H1 (cell line): ENCODE measurements around the gene SLC3A2. TPM values are rescaled to one million over a fixed set of nuclear protein-coding genes. Genes with fewer than 3 reads are reported as not detected.

ENCODE experiments used
- CTCF ChIA-PET: fragments of 300-600 bp; sonication (Branson Sonifier 250); formaldehyde crosslinking; loops from one replicate; lab custom pipeline; 2021; ENCODE audit not compliant: partially characterized antibody; lab: Charles Lee
- POLR2A ChIA-PET: fragments of 300-600 bp; sonication (Branson Sonifier 250); formaldehyde crosslinking; loops from one replicate; lab custom pipeline; 2021; ENCODE audit warnings: inconsistent platforms; ENCODE audit not compliant: partially characterized antibody; lab: Charles Lee
- DNase-seq, 2 experiments: peaks; one replicate each; pipeline versions ENCODE4 v3.0.0 to v3.0.0-alpha.2; 2010 to 2022; ENCODE audit warnings: low spot score in 2 of 2, low read depth in 1 of 2, mixed read lengths in 1 of 2
- FAIRE-seq: peaks from 2 replicates; lab custom pipeline; 2011; peaks lifted over from hg19 to GRCh38; lab: Jason Lieb, UNC
- H2AFZ ChIP-seq: 2 replicates; pipeline ENCODE4 v1.8.1; 2012; ENCODE audit warnings: low read length, inconsistent platforms
- H2AK5ac ChIP-seq: 2 replicates; pipeline ENCODE4 v1.6.1; 2013; ENCODE audit warnings: low read depth, low read length
- H2BK120ac ChIP-seq: replicated peaks from 2 replicates; pipeline ENCODE3; 2013; ENCODE audit warnings: low read depth, low read length, inconsistent platforms
- H2BK12ac ChIP-seq: 2 replicates; pipeline ENCODE4 v1.6.1; 2013; ENCODE audit warnings: low read depth, low read length
- H2BK15ac ChIP-seq: 2 replicates; pipeline ENCODE4 v1.6.1; 2013; ENCODE audit warnings: low read length
- H2BK20ac ChIP-seq: 2 replicates; pipeline ENCODE4 v1.6.1; 2013; ENCODE audit warnings: low read length
- H2BK5ac ChIP-seq: 2 replicates; pipeline ENCODE4 v1.6.1; 2013; ENCODE audit warnings: low read depth, low read length
- H3K14ac ChIP-seq: 2 replicates; pipeline ENCODE4 v1.6.1; 2013; ENCODE audit warnings: inconsistent platforms; ENCODE audit not compliant: insufficient read length
- H3K18ac ChIP-seq: 2 replicates; pipeline ENCODE4 v1.6.1; 2013; ENCODE audit warnings: low read length; ENCODE audit errors: extremely low read depth
- H3K23ac ChIP-seq: 2 replicates; pipeline ENCODE4 v1.6.1; 2013; ENCODE audit warnings: inconsistent platforms; ENCODE audit not compliant: insufficient read length
- H3K23me2 ChIP-seq: 2 replicates; pipeline ENCODE4 v1.6.1; 2013; ENCODE audit warnings: low read depth, low read length
- H3K27ac ChIP-seq: 2 replicates; pipeline ENCODE4 v1.6.1; 2011; ENCODE audit warnings: low read depth, low read length, inconsistent platforms
- H3K27me3 ChIP-seq, 4 experiments: replicated peaks in 1 of 4; 1 replicate in 1 of 4; 2 replicates in 3 of 4; pipeline versions ENCODE4 v1.6.1 to v1.8.1; 2011 to 2013; ENCODE audit warnings: low read length in 3 of 4, mild to moderate bottlenecking in 3 of 4, inconsistent platforms in 2 of 4, mixed read lengths in 2 of 4, moderate library complexity in 1 of 4; ENCODE audit not compliant: control insufficient read depth in 3 of 4, insufficient read depth in 3 of 4; ENCODE audit errors: extremely low read depth in 1 of 4
- H3K36me3 ChIP-seq, 4 experiments: 2 replicates each; pipeline versions ENCODE4 v1.6.1 to v1.8.1; 2011 to 2013; ENCODE audit warnings: mild to moderate bottlenecking in 4 of 4, low read length in 3 of 4, moderate library complexity in 2 of 4, control low read depth in 1 of 4, inconsistent platforms in 1 of 4; ENCODE audit not compliant: insufficient read depth in 4 of 4, control insufficient read depth in 2 of 4
- H3K4ac ChIP-seq: replicated peaks from 2 replicates; pipeline ENCODE3; 2013; ENCODE audit warnings: low read length, low read depth, mixed read lengths, inconsistent platforms; ENCODE audit not compliant: insufficient read length
- H3K4me1 ChIP-seq, 4 experiments: replicated peaks in 1 of 4; 1 replicate in 1 of 4; 2 replicates in 3 of 4; pipeline versions ENCODE4 v1.6.1 to v1.8.1; 2011 to 2013; ENCODE audit warnings: low read length in 3 of 4, inconsistent platforms in 2 of 4, mixed read lengths in 1 of 4; ENCODE audit not compliant: insufficient read depth in 4 of 4, control insufficient read depth in 3 of 4
- H3K4me2 ChIP-seq, 2 experiments: 2 replicates each; pipeline versions ENCODE4 v1.6.1 to v1.8.1; 2011 to 2013; ENCODE audit warnings: low read depth in 2 of 2, low read length in 2 of 2, control low read depth in 1 of 2, inconsistent platforms in 1 of 2, mild to moderate bottlenecking in 1 of 2; ENCODE audit not compliant: insufficient read depth in 1 of 2
- H3K4me3 ChIP-seq, 4 experiments: fragments of 200-600, 300-600 bp in 1 of 4; sonication (generic), shearing (Covaris generic), sonication (Bioruptor Twin) in 1 of 4; 2 replicates each; pipeline versions ENCODE4 v1.5.1 to v1.8.1; 2011 to 2016; ENCODE audit warnings: low read length in 4 of 4, low read depth in 3 of 4, control low read depth in 2 of 4, inconsistent platforms in 2 of 4, mild to moderate bottlenecking in 2 of 4, mixed read lengths in 1 of 4, moderate library complexity in 1 of 4; ENCODE audit not compliant: insufficient read depth in 2 of 4; ENCODE audit errors: extremely low read depth in 1 of 4
- H3K56ac ChIP-seq: replicated peaks from 2 replicates; pipeline ENCODE3; 2013; ENCODE audit warnings: low read depth, mild to moderate bottlenecking, mixed read lengths, low read length, inconsistent platforms; ENCODE audit not compliant: insufficient read length
- H3K79me1 ChIP-seq: 2 replicates; pipeline ENCODE4 v1.6.1; 2013; ENCODE audit warnings: low read depth, low read length, control low read depth
- H3K79me2 ChIP-seq, 2 experiments: 2 replicates each; pipeline versions ENCODE4 v1.6.1 to v1.8.1; 2012 to 2013; ENCODE audit warnings: low read length in 2 of 2, mild to moderate bottlenecking in 2 of 2, inconsistent platforms in 1 of 2; ENCODE audit not compliant: insufficient read depth in 2 of 2, control insufficient read depth in 1 of 2
- H3K9ac ChIP-seq, 4 experiments: replicated peaks in 1 of 4; 1 replicate in 1 of 4; 2 replicates in 3 of 4; pipeline versions ENCODE4 v1.6.1 to v1.8.1; 2011 to 2013; ENCODE audit warnings: low read depth in 3 of 4, low read length in 3 of 4, control low read depth in 2 of 4, mild to moderate bottlenecking in 2 of 4, moderate library complexity in 2 of 4, inconsistent platforms in 1 of 4; ENCODE audit errors: extremely low read depth in 1 of 4
- H3K9me3 ChIP-seq, 2 experiments: 2 replicates each; pipeline versions ENCODE4 v1.6.1 to v1.8.1; 2012 to 2013; ENCODE audit warnings: mild to moderate bottlenecking in 2 of 2, moderate library complexity in 2 of 2, control low read depth in 1 of 2, inconsistent platforms in 1 of 2, low read depth in 1 of 2, low read length in 1 of 2, mixed read lengths in 1 of 2; ENCODE audit not compliant: insufficient read depth in 2 of 2
- H4K20me1 ChIP-seq, 2 experiments: replicated peaks in 1 of 2; 2 replicates each; pipeline versions ENCODE3 to v1.8.1; 2011 to 2013; ENCODE audit warnings: inconsistent platforms in 2 of 2, low read length in 2 of 2, mild to moderate bottlenecking in 1 of 2; ENCODE audit not compliant: insufficient read depth in 2 of 2, control insufficient read depth in 1 of 2
- H4K5ac ChIP-seq: 2 replicates; pipeline ENCODE4 v1.6.1; 2013; ENCODE audit warnings: low read length, low read depth, mixed read lengths, inconsistent platforms; ENCODE audit not compliant: insufficient read length
- H4K8ac ChIP-seq: 2 replicates; pipeline ENCODE4 v1.8.0; 2013; ENCODE audit warnings: mild to moderate bottlenecking, moderate library complexity, low read length, inconsistent platforms; ENCODE audit not compliant: insufficient read depth; ENCODE audit errors: extremely low read depth
- H4K91ac ChIP-seq: replicated peaks from 2 replicates; pipeline ENCODE3; 2013; ENCODE audit warnings: low read length, mixed read lengths, inconsistent platforms; ENCODE audit not compliant: insufficient read length
- BCL11A ChIP-seq, 2 experiments: IDR thresholded peaks; one replicate each; pipeline ENCODE4 v1.6.1; 2011; ENCODE audit warnings: low read depth in 2 of 2, low read length in 2 of 2, mild to moderate bottlenecking in 2 of 2
- CHD1 ChIP-seq: IDR thresholded peaks from 2 replicates; pipeline ENCODE4 v1.6.1; 2012; ENCODE audit warnings: low read depth, low read length, improper control_type of control experiment
- CTBP2 ChIP-seq: IDR thresholded peaks from 2 replicates; pipeline ENCODE4 v1.7.0; 2011; ENCODE audit warnings: borderline replicate concordance, mild to moderate bottlenecking, moderate library complexity, mixed read lengths, low read length; ENCODE audit not compliant: insufficient read depth, insufficient read length
- EP300 ChIP-seq, 2 experiments: IDR thresholded peaks; 1 replicate in 1 of 2; 2 replicates in 1 of 2; pipeline ENCODE4 v1.6.1; 2011 to 2012; ENCODE audit warnings: low read depth in 2 of 2, low read length in 2 of 2, mild to moderate bottlenecking in 2 of 2, borderline replicate concordance in 1 of 2, inconsistent platforms in 1 of 2, moderate library complexity in 1 of 2
- FOSL1 ChIP-seq: IDR thresholded peaks from 2 replicates; pipeline ENCODE4 v1.6.1; 2011; ENCODE audit warnings: mild to moderate bottlenecking, low read depth, low read length, moderate library complexity; ENCODE audit not compliant: insufficient read depth
- GABPA ChIP-seq: IDR thresholded peaks from 2 replicates; pipeline ENCODE4 v1.6.1; 2011; ENCODE audit warnings: mild to moderate bottlenecking, low read length, moderate library complexity, borderline replicate concordance; ENCODE audit not compliant: insufficient read depth
- HDAC2 ChIP-seq, 2 experiments: fragments of 300-600 bp in 1 of 2; sonication (generic) in 1 of 2; IDR thresholded peaks; 2 replicates each; pipeline ENCODE4 v1.6.1; 2011 to 2012; ENCODE audit warnings: low read depth in 2 of 2, low read length in 2 of 2, mild to moderate bottlenecking in 2 of 2, moderate library complexity in 2 of 2, borderline replicate concordance in 1 of 2, inconsistent platforms in 1 of 2
- HDAC6 ChIP-seq: IDR thresholded peaks from one replicate; pipeline ENCODE4 v1.7.1; 2012; ENCODE audit warnings: low read depth, mild to moderate bottlenecking, inconsistent platforms, low read length, moderate library complexity
- MAFK ChIP-seq: IDR thresholded peaks from 2 replicates; pipeline ENCODE4 v1.6.1; 2012; ENCODE audit warnings: low read depth, mild to moderate bottlenecking, improper control_type of control experiment, low read length
- RFX5 ChIP-seq: IDR thresholded peaks from 2 replicates; pipeline ENCODE4 v1.6.1; 2011; ENCODE audit warnings: low read depth, low read length, improper control_type of control experiment, borderline replicate concordance
- SIRT6 ChIP-seq: IDR thresholded peaks from one replicate; pipeline ENCODE4 v1.7.1; 2012; ENCODE audit warnings: low read length, inconsistent platforms
- TAF1 ChIP-seq: IDR thresholded peaks from 2 replicates; pipeline ENCODE4 v1.6.1; 2011; ENCODE audit warnings: mild to moderate bottlenecking, low read depth, low read length
- WGBS, 2 experiments: shearing (Covaris generic) in 1 of 2; methylation state at CpG; one replicate each; pipeline versions ENCODE4 v1.1.6 to v1.1.7; 2013 to 2015; ENCODE audit warnings: low lambda C conversion rate in 2 of 2, mixed read lengths in 2 of 2, inconsistent platforms in 1 of 2, low coverage in 1 of 2, missing lambda C conversion rate in 1 of 2; ENCODE audit not compliant: insufficient replicate concordance in 2 of 2, insufficient coverage in 1 of 2, insufficient read length in 1 of 2; ENCODE audit errors: extremely low coverage in 1 of 2, missing lambda C conversion rate in 1 of 2; 5-methylcytosine and 5-hydroxymethylcytosine counted together
- polyA plus RNA-seq, 7 experiments: library from polyadenylated mRNA; depleted of rRNA in 3 of 7; stranded (reverse) in 5 of 7; unstranded in 2 of 7; fragments of >200 nt in 5 of 7; fragments of 200-250 nt in 2 of 7; gene quantifications; 1 replicate in 5 of 7; 2 replicates in 1 of 7; 4 replicates in 1 of 7; pipeline versions ENCODE4 v1.2.1 to v1.2.3, GENCODE V29; 2011 to 2013; ENCODE audit warnings: missing spikeins in 2 of 7, mixed read lengths in 2 of 7
- total RNA-seq: library from RNA; stranded (reverse); fragmentation: NEBNext Ultra II Directional; extraction: Animal tissue kit (Norgen Biotek cat#: 25700); gene quantifications from 2 replicates; pipeline ENCODE4 v1.2.1, GENCODE V29; 2021

SLC3A2 gene
- total and polyA plus RNA-seq, 2 of the 8 experiments (the other 6 are each of a cell fraction or from before 2014, with no cell fraction given) = 410 to 435 TPM

DNA sequence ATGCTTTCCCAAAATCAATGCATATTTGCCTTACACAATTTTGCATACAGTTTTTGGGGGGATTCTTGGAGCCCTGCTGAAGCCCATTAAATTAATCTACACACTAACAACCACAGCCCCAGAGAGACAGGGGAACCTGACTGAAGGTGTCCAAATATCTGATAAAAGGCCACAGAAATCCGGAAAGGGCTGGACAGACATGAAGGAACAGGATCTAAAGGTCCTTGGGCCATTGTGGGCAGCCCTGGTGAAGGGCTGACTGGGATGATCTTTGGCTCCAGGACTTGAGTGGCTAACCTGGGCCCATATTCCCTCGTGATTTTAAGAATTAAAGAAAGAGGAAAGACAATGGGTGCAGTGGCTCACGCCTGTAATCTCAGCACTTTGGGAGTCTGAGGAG is 34.5 kb upstream of the SLC3A2 start:
- WGBS, 2 experiments = 85% methylated on average over 3 of the region's 3 CpGs; no CpG with 5 or more reads in 1 of the 2 experiments
- ChIA-PET POLR2A (interaction anchor here (9.7 to 20.0 kb wide), 3 partner anchors 7 to 39 kb away, joined by 398 to 2104 read pairs (median 913); partner anchors contain the start of genes SLC3A2, STX5 and TEX54), CTCF (no interaction called here)
- TF ChIP-seq CHD1 (no peak), EP300 (IDR thresholded peaks at IDR 0.05; ENCODE audit: borderline replicate concordance in 1 of 2, low read depth in 2 of 2, low read length in 2 of 2) (no peak), HDAC6 (no peak), FOSL1 (no peak), RFX5 (no peak), TAF1 (no peak), CTBP2 (no peak), MAFK (no peak), GABPA (no peak), HDAC2 (IDR thresholded peaks at IDR 0.05; ENCODE audit: borderline replicate concordance in 1 of 2, low read depth in 2 of 2, low read length in 2 of 2) (no peak), BCL11A (IDR thresholded peaks at IDR 0.05; ENCODE audit: low read depth in 2 of 2, low read length in 2 of 2) (no peak), SIRT6 (no peak)

More for the DNA sequence above, 34.5 kb upstream of the SLC3A2 start:
- no peak overlapping the region for H4K5ac ChIP-seq
- peaks cover 0 to 5% (median 0%) of the 10 kb centered on the region in 4 experiments; a peak in 2 of 7 replicates for H3K4me1 ChIP-seq
- H3K36me3 ChIP-seq = no peaks in the 10 kb centered on the region
- H3K56ac ChIP-seq = no peak overlapping the region
- FAIRE-seq = no peak
- no peaks in the 10 kb centered on the region for H3K79me2 ChIP-seq
- no peak overlapping the region for H4K8ac ChIP-seq
- no peak overlapping the region for H2BK12ac ChIP-seq
- peaks cover 7% of the 10 kb centered on the region; the same call in 1 of the 2 replicates for H3K23me2 ChIP-seq
- no peak overlapping the region for H2BK20ac ChIP-seq
- no peak overlapping the region for H3K4me3 ChIP-seq
- H2AFZ ChIP-seq = no peak overlapping the region
- H4K20me1 ChIP-seq = peaks cover 0 to 1% of the 10 kb centered on the region in 2 experiments
- H2BK15ac ChIP-seq = no peak overlapping the region
- no peaks in the 10 kb centered on the region for H3K27me3 ChIP-seq
- no peaks in the 10 kb centered on the region for H3K79me1 ChIP-seq
- H3K4me2 ChIP-seq = no peak overlapping the region
- no peak for DNase-seq
- no peak overlapping the region for H2AK5ac ChIP-seq
- H3K9me3 ChIP-seq = no peaks in the 10 kb centered on the region
- no peak overlapping the region for H2BK5ac ChIP-seq
- no peak overlapping the region for H3K18ac ChIP-seq
- H3K9ac ChIP-seq = no peak overlapping the region
- no peak overlapping the region for H3K27ac ChIP-seq
- H3K23ac ChIP-seq = no peak overlapping the region
- no peak overlapping the region for H3K14ac ChIP-seq
- H4K91ac ChIP-seq = no peak overlapping the region
- no peak overlapping the region for H3K4ac ChIP-seq
- no peak overlapping the region for H2BK120ac ChIP-seq
